Esophagus muscularis mucosa (tissue), 4 donors: ENCODE measurements around the gene NCL. TPM values are rescaled to one million over a fixed set of nuclear protein-coding genes. Genes with fewer than 3 reads are reported as not detected.

Source experiments
- DNase-seq: peaks from one replicate; pipeline ENCODE4 v3.0.0-alpha.2; 2017; ENCODE audit errors: extremely low spot score
- H3K27ac ChIP-seq, 4 donors: fragments of 200-600 bp; sonication (generic); replicated peaks in 1 of 4; 1 replicate in 3 of 4; 2 replicates in 1 of 4; pipeline ENCODE4 v1.5.1; 2016 to 2019; ENCODE audit warnings: mild to moderate bottlenecking in 1 of 4
- H3K27me3 ChIP-seq, 4 donors: fragments of 200-600 bp; sonication (generic); one replicate each; pipeline versions ENCODE4 v1.5.1 to v1.6.0; 2016 to 2019
- H3K36me3 ChIP-seq, 4 donors: fragments of 200-600 bp; sonication (generic); one replicate each; pipeline ENCODE4 v1.5.1; 2016 to 2019
- H3K4me1 ChIP-seq, 4 donors: fragments of 200-600 bp; sonication (generic); one replicate each; pipeline ENCODE4 v1.5.1; 2016 to 2019
- H3K4me3 ChIP-seq, 4 donors: fragments of 200-600 bp; sonication (generic); 1 replicate in 2 of 4; 2 replicates in 2 of 4; pipeline ENCODE4 v1.5.1; 2016 to 2019; ENCODE audit warnings: mild to moderate bottlenecking in 4 of 4, moderate library complexity in 1 of 4
- H3K9me3 ChIP-seq, 4 donors: fragments of 200-600 bp; sonication (generic); 1 replicate in 3 of 4; 2 replicates in 1 of 4; pipeline ENCODE4 v1.5.1; 2016 to 2019
- EP300 ChIP-seq: sonication (generic); formaldehyde crosslinking; IDR thresholded peaks from one replicate; pipeline ENCODE4 v1.6.1; 2017; ENCODE audit warnings: antibody characterized with exemption
- POLR2A ChIP-seq: fragments of 450-650 bp; IDR thresholded peaks from one replicate; pipeline ENCODE4 v1.6.1; 2017; ENCODE audit warnings: antibody characterized with exemption, moderate library complexity, mild to moderate bottlenecking, low read depth
- POLR2AphosphoS5 ChIP-seq, 2 donors: sonication (generic); formaldehyde crosslinking; IDR thresholded peaks; one replicate each; pipeline ENCODE4 v1.6.1; 2017; ENCODE audit warnings: antibody characterized with exemption in 2 of 2
- WGBS: methylation state at CpG from one replicate; pipeline ENCODE4 v1.1.5; 2018; 5-methylcytosine and 5-hydroxymethylcytosine counted together
- intact Hi-C: fragments of 100-400 bp; cut with DNase I; formaldehyde crosslinking; loops from one replicate; pipeline ENCODE4 v1.15.1; 2023
- total RNA-seq, 4 donors: library from RNA; depleted of rRNA; stranded (reverse); fragments of >200 nt; gene quantifications; one replicate each; pipeline versions ENCODE4 v1.1.0 to v1.2.1, GENCODE V29; 2016
- TF ChIP-seq, protein P1 (sequence below), 3 experiments: fragments of 200-600 bp in 2 of 3; fragments of 450-650 bp in 1 of 3; sonication (generic) in 2 of 3; IDR thresholded peaks; one replicate each; pipeline ENCODE4 v1.5.1; 2017 to 2019; ENCODE audit warnings: antibody characterized with exemption in 3 of 3, mild to moderate bottlenecking in 2 of 3, moderate library complexity in 1 of 3

The NCL gene
- total RNA-seq, 4 donors from 2014 or later = 120 to 238 (median 161) TPM

DNA sequence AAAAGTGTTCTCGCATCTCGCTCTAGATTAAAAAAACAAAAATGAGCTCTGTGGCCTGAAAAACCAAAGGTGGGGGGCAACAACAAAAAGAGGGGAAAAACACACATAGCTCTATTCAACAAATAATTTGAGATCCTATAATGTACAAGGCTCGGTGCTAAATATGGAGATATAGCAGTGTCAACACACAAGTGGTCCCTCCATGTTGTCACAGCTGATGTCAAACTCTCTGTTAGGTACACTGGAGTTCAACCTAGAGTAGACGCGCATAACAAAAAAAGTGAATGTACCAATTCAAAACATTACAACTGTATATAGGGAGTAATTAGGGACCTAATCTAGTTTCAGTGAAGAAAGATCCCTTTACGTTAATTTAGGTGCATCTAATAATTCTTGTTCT, 5.9 kb downstream of the NCL start:
- no peak overlapping the region for H3K27ac ChIP-seq
- H3K36me3 ChIP-seq = peaks cover 85 to 96% (median 95%) of the 10 kb centered on the region in 4 donors
- no peak for DNase-seq
- H3K9me3 ChIP-seq = no peaks in the 10 kb centered on the region
- no peaks in the 10 kb centered on the region for H3K27me3 ChIP-seq
- intact Hi-C loops = no loop called here
- no peak overlapping the region for H3K4me3 ChIP-seq
- no peak for TF ChIP-seq POLR2AphosphoS5 (IDR thresholded peaks at IDR 0.05)
- no peak for TF ChIP-seq EP300
- no peak for TF ChIP-seq POLR2A
- TF ChIP-seq, protein P1, sequence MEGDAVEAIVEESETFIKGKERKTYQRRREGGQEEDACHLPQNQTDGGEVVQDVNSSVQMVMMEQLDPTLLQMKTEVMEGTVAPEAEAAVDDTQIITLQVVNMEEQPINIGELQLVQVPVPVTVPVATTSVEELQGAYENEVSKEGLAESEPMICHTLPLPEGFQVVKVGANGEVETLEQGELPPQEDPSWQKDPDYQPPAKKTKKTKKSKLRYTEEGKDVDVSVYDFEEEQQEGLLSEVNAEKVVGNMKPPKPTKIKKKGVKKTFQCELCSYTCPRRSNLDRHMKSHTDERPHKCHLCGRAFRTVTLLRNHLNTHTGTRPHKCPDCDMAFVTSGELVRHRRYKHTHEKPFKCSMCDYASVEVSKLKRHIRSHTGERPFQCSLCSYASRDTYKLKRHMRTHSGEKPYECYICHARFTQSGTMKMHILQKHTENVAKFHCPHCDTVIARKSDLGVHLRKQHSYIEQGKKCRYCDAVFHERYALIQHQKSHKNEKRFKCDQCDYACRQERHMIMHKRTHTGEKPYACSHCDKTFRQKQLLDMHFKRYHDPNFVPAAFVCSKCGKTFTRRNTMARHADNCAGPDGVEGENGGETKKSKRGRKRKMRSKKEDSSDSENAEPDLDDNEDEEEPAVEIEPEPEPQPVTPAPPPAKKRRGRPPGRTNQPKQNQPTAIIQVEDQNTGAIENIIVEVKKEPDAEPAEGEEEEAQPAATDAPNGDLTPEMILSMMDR (IDR thresholded peaks at IDR 0.05) = no peak
- H3K4me1 ChIP-seq = peaks cover 18 to 45% (median 37%) of the 10 kb centered on the region in 4 donors
- WGBS = 88% methylated on average over 6 of the region's 6 CpGs

DNA sequence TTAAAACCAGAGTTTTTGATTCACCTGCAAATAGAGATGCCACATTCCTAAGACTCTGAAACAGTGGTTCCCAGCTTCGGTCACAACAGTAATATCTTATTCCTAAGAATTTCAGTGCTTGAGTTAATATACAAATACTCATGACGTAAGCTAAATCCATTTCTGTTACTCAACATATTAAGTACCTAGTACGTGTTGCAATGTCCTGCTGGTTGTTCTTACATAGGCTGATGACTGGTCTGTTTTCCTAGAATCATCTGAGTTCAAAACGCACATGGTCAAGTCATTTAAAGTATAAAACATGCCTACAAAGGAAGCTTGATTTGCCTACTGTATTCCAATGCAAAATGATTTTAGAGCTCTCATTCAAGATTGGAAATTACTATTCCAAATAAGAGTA, 7.2 kb downstream of the NCL start:
- Histone ChIP-seq H3K36me3 (peaks cover 84 to 97% (median 96%) of the 10 kb centered on the region in 4 donors), H3K4me1 (peaks cover 6 to 40% (median 29%) of the 10 kb centered on the region in 4 donors), H3K27ac (no peak overlapping the region), H3K27me3 (no peaks in the 10 kb centered on the region), H3K9me3 (no peaks in the 10 kb centered on the region), H3K4me3 (no peak overlapping the region)
- no peak for TF ChIP-seq POLR2AphosphoS5 (IDR thresholded peaks at IDR 0.05)
- TF ChIP-seq EP300 = no peak
- TF ChIP-seq, protein P1 (IDR thresholded peaks at IDR 0.05) = no peak
- TF ChIP-seq POLR2A = no peak
- no peak for DNase-seq
- 73% methylated on average over 4 of the region's 4 CpGs for WGBS
- intact Hi-C loops = no loop called here

DNA sequence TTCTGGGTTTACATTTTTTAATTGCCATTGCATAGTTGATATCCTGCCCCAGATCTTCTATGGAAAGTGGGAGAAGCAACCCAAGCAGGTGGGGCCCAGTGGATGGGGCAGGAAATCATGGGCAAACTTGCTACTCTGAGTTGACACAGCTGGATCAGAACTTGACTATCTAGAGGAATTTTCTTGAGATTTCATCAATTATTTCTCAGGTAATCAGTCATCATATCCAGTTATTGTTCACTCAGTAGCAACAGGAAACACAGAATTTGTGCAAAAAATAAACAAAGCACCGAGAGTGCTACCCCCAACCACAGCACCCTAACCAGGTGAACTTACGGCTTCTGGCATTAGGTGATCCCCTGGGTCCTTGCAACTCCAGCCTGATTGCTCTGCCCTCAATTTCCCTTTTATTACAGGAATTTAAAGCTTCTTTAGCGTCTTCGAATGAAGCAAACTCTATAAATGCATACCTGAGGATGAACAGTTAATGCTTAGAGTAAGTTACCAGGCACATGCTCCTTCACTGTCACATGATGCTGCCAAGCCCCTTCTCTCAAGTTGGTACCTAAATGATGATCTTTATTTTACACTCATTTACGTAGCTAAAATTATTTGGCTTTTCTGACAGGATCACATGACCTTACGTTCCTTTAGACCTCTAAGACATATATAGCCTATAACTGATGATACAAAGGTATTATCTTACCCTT, 7.8 kb downstream of the NCL start:
- no peak for DNase-seq
- no peaks in the 10 kb centered on the region for H3K27me3 ChIP-seq
- H3K4me1 ChIP-seq = peaks cover 5 to 38% (median 24%) of the 10 kb centered on the region in 4 donors
- H3K9me3 ChIP-seq = no peaks in the 10 kb centered on the region
- no peak overlapping the region for H3K4me3 ChIP-seq
- 63% methylated on average over 6 of the region's 6 CpGs for WGBS
- H3K27ac ChIP-seq = no peak overlapping the region
- TF ChIP-seq, protein P1 (IDR thresholded peaks at IDR 0.05) = no peak
- TF ChIP-seq POLR2A = no peak
- TF ChIP-seq POLR2AphosphoS5 (IDR thresholded peaks at IDR 0.05) = no peak
- TF ChIP-seq EP300 = no peak
- intact Hi-C loops = no loop called here
- peaks cover 77 to 93% (median 90%) of the 10 kb centered on the region in 4 donors for H3K36me3 ChIP-seq

- Histone ChIP-seq H3K27ac (no peak overlapping the region), H3K4me1 (peaks cover 5 to 37% (median 20%) of the 10 kb centered on the region in 4 donors), H3K36me3 (peaks cover 72 to 88% (median 84%) of the 10 kb centered on the region in 4 donors), H3K4me3 (no peak overlapping the region), H3K27me3 (no peaks in the 10 kb centered on the region), H3K9me3 (no peaks in the 10 kb centered on the region)
- no peak for DNase-seq
- intact Hi-C loops = no loop called here
- WGBS = 86% methylated on average over 6 of the region's 6 CpGs
- TF ChIP-seq POLR2AphosphoS5 (IDR thresholded peaks at IDR 0.05) (no peak), EP300 (no peak), POLR2A (no peak)
- TF ChIP-seq, protein P1 (IDR thresholded peaks at IDR 0.05) = no peak
Observed at GRCh38 chr2:231455890-231456289, 8.4 kb downstream of the NCL start.
